OCI-LY3 (cell line): ENCODE measurements around the gene NRG2.

Experiments used
- H2AFZ ChIP-seq: fragments of 200-600, 300-600 bp; shearing (Covaris generic); 2 replicates; pipeline ENCODE4 v1.6.0; 2014; ENCODE audit warnings: antibody characterized with exemption, low read depth, low read length
- H3K27ac ChIP-seq: fragments of 200-600, 300-600 bp; sonication (generic); 2 replicates; pipeline ENCODE4 v1.5.1; 2014; ENCODE audit warnings: mild to moderate bottlenecking, low read length, moderate library complexity, mixed read lengths
- H3K27me3 ChIP-seq: fragments of 200-600, 300-600 bp; sonication (generic); 2 replicates; pipeline ENCODE4 v1.6.1; 2014; ENCODE audit warnings: low read depth, low read length, mixed read lengths
- H3K36me3 ChIP-seq: fragments of 200-600, 300-600 bp; sonication (generic); replicated peaks from 2 replicates; pipeline ENCODE3; 2014; ENCODE audit warnings: low read depth, low read length, mixed read lengths
- H3K4me1 ChIP-seq: fragments of 300-600, 200-600 bp; sonication (generic); 2 replicates; pipeline ENCODE4 v1.6.1; 2014; ENCODE audit warnings: low read length, mixed read lengths
- H3K4me2 ChIP-seq: fragments of 200-600, 300-600 bp; sonication (generic); 2 replicates; pipeline ENCODE4 v1.6.1; 2014; ENCODE audit warnings: low read length, mixed read lengths
- H3K4me3 ChIP-seq: fragments of 300-600, 200-600 bp; sonication (generic); 2 replicates; pipeline ENCODE4 v1.5.1; 2014; ENCODE audit warnings: antibody characterized with exemption, mild to moderate bottlenecking, low read length, moderate library complexity
- H3K79me2 ChIP-seq: fragments of 300-600, 200-600 bp; shearing (Covaris generic); 2 replicates; pipeline ENCODE4 v1.6.1; 2014; ENCODE audit warnings: mild to moderate bottlenecking, low read length, mixed read lengths
- H3K9ac ChIP-seq: fragments of 300-600, 200-600 bp; shearing (Covaris generic); 2 replicates; pipeline ENCODE4 v1.6.0; 2014; ENCODE audit warnings: mild to moderate bottlenecking, low read length, moderate library complexity
- H3K9me3 ChIP-seq: fragments of 200-600, 300-600 bp; shearing (Covaris generic); 2 replicates; pipeline ENCODE4 v1.6.1; 2014; ENCODE audit warnings: low read length, mixed read lengths; ENCODE audit not compliant: insufficient read depth
- H4K20me1 ChIP-seq: fragments of 200-600, 300-600 bp; sonication (generic); 2 replicates; pipeline ENCODE4 v1.6.1; 2016; ENCODE audit warnings: low read length, mixed read lengths; ENCODE audit not compliant: insufficient read depth
- EZH2phosphoT487 ChIP-seq: fragments of 200-600 bp; shearing (Covaris generic); IDR thresholded peaks from 2 replicates; pipeline ENCODE4 v1.6.1; 2018; ENCODE audit warnings: antibody characterized with exemption, mixed run types, low read depth
- TF ChIP-seq, protein P1 (sequence below): fragments of 200-600, 300-600 bp; sonication (generic); IDR thresholded peaks from 2 replicates; pipeline ENCODE4 v1.5.1; 2014; ENCODE audit warnings: antibody characterized with exemption, low read length, low read depth

Gene NRG2

DNA sequence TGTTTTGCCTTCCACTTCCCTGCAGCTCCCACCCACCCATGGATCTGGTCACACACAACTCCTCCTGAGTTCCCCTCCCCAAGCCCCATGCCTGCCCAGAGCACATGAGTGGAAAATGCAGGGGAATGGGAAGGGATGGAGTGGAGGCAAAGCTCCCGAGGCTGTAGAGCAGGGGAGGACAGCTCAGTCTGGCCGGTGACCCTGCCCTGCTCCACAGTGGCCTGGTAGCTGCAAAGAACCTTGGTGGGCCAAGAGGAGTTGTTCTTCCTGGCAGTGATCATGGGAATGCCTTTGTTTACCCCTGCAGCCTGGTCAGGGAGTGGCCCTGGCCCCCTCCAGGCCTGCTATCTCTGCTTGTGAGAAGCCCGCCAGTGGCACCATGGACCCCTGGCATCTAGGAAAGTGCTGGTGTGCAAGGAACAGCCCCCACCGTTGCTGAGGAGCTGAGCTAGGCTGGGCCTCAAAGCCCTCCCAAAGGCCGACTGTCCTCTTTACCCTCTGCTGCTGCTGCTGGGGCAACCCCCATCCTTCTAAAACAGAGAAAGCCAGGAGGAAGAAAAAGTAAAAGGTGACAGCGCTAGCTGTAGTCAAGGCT, 187.1 kb downstream of the NRG2 start:
- no peak overlapping the region for H2AFZ ChIP-seq
- no peak overlapping the region for H3K4me3 ChIP-seq
- H3K4me2 ChIP-seq, result no peak overlapping the region
- H3K79me2 ChIP-seq, result no peaks in the 10 kb centered on the region
- H3K36me3 ChIP-seq, result no peaks in the 10 kb centered on the region
- no peak overlapping the region for H3K9ac ChIP-seq
- no peaks in the 10 kb centered on the region; the same call in 1 of the 2 replicates for H3K27me3 ChIP-seq
- no peak overlapping the region for H3K27ac ChIP-seq
- no peak for TF ChIP-seq EZH2phosphoT487
- TF ChIP-seq, protein P1, sequence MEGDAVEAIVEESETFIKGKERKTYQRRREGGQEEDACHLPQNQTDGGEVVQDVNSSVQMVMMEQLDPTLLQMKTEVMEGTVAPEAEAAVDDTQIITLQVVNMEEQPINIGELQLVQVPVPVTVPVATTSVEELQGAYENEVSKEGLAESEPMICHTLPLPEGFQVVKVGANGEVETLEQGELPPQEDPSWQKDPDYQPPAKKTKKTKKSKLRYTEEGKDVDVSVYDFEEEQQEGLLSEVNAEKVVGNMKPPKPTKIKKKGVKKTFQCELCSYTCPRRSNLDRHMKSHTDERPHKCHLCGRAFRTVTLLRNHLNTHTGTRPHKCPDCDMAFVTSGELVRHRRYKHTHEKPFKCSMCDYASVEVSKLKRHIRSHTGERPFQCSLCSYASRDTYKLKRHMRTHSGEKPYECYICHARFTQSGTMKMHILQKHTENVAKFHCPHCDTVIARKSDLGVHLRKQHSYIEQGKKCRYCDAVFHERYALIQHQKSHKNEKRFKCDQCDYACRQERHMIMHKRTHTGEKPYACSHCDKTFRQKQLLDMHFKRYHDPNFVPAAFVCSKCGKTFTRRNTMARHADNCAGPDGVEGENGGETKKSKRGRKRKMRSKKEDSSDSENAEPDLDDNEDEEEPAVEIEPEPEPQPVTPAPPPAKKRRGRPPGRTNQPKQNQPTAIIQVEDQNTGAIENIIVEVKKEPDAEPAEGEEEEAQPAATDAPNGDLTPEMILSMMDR, result no peak
- no peaks in the 10 kb centered on the region for H3K9me3 ChIP-seq
- H3K4me1 ChIP-seq, result peaks cover 6% of the 10 kb centered on the region
- no peaks in the 10 kb centered on the region for H4K20me1 ChIP-seq

DNA sequence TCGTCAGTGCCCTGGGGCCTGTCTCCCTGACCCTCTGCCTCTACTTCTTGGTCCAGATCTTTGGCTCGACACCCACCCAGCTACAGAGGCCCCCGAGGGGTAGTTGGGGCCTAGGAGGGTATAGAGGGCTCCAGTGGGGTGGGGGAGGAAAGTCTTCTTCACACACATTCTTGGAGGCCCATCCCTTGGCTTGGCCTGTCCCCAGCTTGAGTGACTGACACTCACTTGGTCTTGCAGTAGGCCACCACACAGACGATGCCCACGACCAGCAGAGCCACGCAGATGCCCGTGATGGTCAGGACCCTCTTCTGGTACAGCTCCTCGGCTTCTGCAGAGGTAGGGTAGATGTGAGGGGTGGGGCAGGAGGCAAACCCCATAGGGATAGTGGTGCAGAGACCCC, 187.6 kb downstream of the NRG2 start:
- H2AFZ ChIP-seq, result no peak overlapping the region
- no peak overlapping the region for H3K4me2 ChIP-seq
- no peaks in the 10 kb centered on the region; the same call in 1 of the 2 replicates for H3K27me3 ChIP-seq
- no peak overlapping the region for H3K27ac ChIP-seq
- TF ChIP-seq EZH2phosphoT487, result no peak
- TF ChIP-seq, protein P1, result no peak
- H3K4me1 ChIP-seq, result peaks cover 6% of the 10 kb centered on the region
- H3K36me3 ChIP-seq, result no peaks in the 10 kb centered on the region
- H3K4me3 ChIP-seq, result no peak overlapping the region
- H3K9ac ChIP-seq, result no peak overlapping the region
- no peaks in the 10 kb centered on the region for H3K79me2 ChIP-seq
- H4K20me1 ChIP-seq, result no peaks in the 10 kb centered on the region
- no peaks in the 10 kb centered on the region for H3K9me3 ChIP-seq

DNA sequence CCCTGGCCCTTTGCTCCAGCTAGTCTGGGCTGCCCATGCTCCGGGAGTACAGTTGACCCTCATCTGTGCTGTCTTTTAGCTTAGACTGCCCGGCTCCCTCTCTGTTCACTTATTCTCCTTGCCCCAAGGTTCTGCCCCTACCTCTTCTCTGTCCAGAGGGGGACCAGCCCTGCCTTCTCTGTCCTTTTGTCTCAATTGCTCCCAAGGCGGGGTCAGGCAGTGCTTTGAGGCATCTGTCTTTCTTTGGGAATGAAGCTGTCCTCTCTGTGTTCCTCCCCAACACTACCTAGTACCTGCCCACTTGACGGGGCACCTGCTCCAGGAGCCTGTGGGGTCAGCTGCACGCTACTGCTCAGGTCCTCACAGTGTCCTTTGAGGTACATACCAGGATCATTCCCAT, 188.1 kb downstream of the NRG2 start:
- Histone ChIP-seq H3K4me3 (no peak overlapping the region), H3K9ac (no peak overlapping the region), H3K79me2 (no peaks in the 10 kb centered on the region), H4K20me1 (no peaks in the 10 kb centered on the region), H3K27ac (no peak overlapping the region), H2AFZ (no peak overlapping the region), H3K9me3 (no peaks in the 10 kb centered on the region), H3K4me2 (no peak overlapping the region), H3K27me3 (no peaks in the 10 kb centered on the region; the same call in 1 of the 2 replicates), H3K4me1 (peaks cover 6% of the 10 kb centered on the region), H3K36me3 (no peaks in the 10 kb centered on the region)
- TF ChIP-seq, protein P1, result no peak
- TF ChIP-seq EZH2phosphoT487, result no peak

DNA sequence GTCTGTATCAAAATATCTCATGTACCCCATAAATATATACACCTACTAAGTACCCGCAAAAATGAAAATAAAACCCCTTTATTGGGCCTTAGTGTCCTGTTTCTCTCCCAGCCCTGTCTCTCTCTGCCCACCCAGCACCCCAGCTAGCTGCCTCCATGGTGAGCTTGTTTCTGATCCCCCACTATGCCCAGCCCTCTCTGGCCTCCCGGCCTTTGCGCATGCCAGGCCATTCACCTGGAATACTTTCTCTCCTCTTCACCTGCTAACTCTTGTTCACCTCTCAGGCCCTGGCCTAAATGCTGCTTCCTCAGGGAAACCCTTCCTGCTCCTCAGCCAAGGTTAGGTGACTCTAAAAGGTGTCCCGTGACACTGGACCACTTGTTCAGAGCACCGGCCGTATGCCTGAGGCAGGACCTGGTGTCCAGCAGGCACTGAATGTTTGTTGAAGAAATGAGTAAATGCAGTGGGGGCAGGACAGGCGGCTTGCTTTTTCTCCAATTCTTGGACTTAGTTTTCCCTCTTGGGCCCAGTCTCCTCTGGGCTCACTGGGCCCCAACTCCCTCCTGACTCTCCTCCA, 189.0 kb downstream of the NRG2 start:
- Histone ChIP-seq H3K9ac (no peak overlapping the region), H3K79me2 (no peaks in the 10 kb centered on the region), H4K20me1 (no peaks in the 10 kb centered on the region), H3K27me3 (no peaks in the 10 kb centered on the region; the same call in 1 of the 2 replicates), H3K4me2 (no peak overlapping the region), H3K4me1 (peaks cover 6% of the 10 kb centered on the region), H3K4me3 (no peak overlapping the region), H3K9me3 (no peaks in the 10 kb centered on the region), H3K27ac (no peak overlapping the region), H3K36me3 (no peaks in the 10 kb centered on the region), H2AFZ (no peak overlapping the region)
- no peak for TF ChIP-seq EZH2phosphoT487
- TF ChIP-seq, protein P1, result no peak
